Astrocyte of the spinal cord (primary cell): ENCODE data around the gene SLC35C1.
"Not testable (repeated sequence)": the region's sequence is repeated elsewhere in the genome, so short reads cannot be mapped to it uniquely, and the experiment has no call there.

Experiments used
- DNase-seq: peaks from one replicate; pipeline ENCODE4 v3.0.0; 2011; ENCODE audit warnings: low read depth, low spot score
- H3K4me3 ChIP-seq: 2 replicates; pipeline ENCODE4 v1.5.1; 2011; ENCODE audit warnings: low read depth, mild to moderate bottlenecking, low read length, moderate library complexity
- CTCF ChIP-seq: IDR thresholded peaks from 2 replicates; pipeline ENCODE4 v1.5.1; 2012; ENCODE audit warnings: low read depth, mild to moderate bottlenecking, low read length, inconsistent platforms
- in situ Hi-C: cut with HindIII; loops from 2 replicates; pipeline ENCODE4 v1.10.0; 2017; ENCODE audit warnings: low sequenced_read_pairs

Gene SLC35C1

DNA sequence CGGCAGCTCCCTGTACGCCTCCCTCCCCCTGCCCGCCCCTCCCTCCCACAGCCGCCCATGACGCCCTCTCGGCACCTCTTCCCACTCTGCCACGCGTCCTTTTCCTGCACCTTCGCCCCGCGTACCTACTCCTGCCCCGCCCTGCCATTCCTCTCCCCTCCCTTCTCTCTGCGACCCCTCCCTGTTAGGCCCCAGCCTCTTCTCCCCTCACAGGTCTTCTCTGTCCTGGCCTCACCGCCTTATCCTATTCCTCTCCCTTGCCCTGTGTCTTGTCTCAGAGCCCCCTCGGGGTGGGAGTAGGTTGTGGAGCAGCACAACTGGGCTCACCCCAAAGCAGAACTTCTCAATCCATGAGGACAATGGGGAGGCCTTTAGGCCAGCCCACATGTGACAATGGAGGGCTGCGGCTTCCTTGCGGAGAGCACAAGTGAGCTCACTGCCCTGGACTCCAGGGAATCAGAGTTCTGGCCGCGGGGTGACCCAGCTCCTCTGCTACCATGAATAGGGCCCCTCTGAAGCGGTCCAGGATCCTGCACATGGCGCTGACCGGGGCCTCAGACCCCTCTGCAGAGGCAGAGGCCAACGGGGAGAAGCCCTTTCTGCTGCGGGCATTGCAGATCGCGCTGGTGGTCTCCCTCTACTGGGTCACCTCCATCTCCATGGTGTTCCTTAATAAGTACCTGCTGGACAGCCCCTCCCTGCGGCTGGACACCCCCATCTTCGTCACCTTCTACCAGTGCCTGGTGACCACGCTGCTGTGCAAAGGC lies 539 bp downstream of the SLC35C1 start:
- TF ChIP-seq CTCF: no peak
- DNase-seq: peak; percentile 71

DNA sequence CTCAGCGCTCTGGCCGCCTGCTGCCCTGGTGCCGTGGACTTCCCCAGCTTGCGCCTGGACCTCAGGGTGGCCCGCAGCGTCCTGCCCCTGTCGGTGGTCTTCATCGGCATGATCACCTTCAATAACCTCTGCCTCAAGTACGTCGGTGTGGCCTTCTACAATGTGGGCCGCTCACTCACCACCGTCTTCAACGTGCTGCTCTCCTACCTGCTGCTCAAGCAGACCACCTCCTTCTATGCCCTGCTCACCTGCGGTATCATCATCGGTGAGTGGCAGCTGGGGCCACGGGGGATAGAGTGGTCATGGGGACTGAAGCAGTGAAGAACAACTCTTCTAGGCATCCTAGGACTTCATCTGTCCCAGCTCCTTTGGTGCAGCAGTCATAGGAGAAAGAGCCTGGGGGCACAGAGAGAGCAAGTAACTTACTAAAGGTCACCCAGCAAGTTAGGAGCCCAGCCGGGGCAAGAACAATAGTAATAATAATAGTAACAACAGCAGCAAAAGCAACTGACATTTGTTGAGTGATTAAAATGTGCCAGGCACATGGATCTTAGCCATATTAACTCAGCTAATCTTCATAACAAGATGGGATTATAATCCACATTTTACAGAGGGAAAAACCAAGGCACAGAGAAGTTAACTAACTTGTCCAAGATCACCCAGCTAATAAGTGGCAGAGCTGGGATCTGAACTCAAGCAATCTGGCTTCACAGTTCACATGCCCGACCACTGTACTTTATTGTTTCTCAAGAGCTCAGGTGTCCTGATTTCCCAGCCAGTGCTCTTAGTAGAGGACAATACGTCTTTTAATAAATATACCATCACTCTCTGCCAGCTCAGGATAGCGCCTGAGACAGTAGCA lies 1.4 kb downstream of the SLC35C1 start:
- no peak for DNase-seq
- in situ Hi-C loops: no loop called here
- peak overlapping the region; percentile 52 for H3K4me3 ChIP-seq
- TF ChIP-seq CTCF: no peak

More for the DNA sequence above, 539 bp downstream of the SLC35C1 start:
- peak overlapping the region; percentile 52 for H3K4me3 ChIP-seq
- in situ Hi-C loops: no loop called here

- no peak for TF ChIP-seq CTCF
- H3K4me3 ChIP-seq: peak overlapping the region; percentile 52
- DNase-seq: no peak
- in situ Hi-C loops: no loop called here
Measured at GRCh38 chr11:45806937-45807791, 2.2 kb downstream of the SLC35C1 start.

GRCh38 chr11:45807792-45808238 lies 2.9 kb downstream of the SLC35C1 start:
- H3K4me3 ChIP-seq: peak overlapping the region; percentile 52
- DNase-seq: no peak
- in situ Hi-C loops: no loop called here
- no peak for TF ChIP-seq CTCF

- in situ Hi-C loops, H3K4me3 ChIP-seq, DNase-seq: not testable (repeated sequence)
Measured at GRCh38 chr11:45808427-45808826, 3.5 kb downstream of the SLC35C1 start.

DNA sequence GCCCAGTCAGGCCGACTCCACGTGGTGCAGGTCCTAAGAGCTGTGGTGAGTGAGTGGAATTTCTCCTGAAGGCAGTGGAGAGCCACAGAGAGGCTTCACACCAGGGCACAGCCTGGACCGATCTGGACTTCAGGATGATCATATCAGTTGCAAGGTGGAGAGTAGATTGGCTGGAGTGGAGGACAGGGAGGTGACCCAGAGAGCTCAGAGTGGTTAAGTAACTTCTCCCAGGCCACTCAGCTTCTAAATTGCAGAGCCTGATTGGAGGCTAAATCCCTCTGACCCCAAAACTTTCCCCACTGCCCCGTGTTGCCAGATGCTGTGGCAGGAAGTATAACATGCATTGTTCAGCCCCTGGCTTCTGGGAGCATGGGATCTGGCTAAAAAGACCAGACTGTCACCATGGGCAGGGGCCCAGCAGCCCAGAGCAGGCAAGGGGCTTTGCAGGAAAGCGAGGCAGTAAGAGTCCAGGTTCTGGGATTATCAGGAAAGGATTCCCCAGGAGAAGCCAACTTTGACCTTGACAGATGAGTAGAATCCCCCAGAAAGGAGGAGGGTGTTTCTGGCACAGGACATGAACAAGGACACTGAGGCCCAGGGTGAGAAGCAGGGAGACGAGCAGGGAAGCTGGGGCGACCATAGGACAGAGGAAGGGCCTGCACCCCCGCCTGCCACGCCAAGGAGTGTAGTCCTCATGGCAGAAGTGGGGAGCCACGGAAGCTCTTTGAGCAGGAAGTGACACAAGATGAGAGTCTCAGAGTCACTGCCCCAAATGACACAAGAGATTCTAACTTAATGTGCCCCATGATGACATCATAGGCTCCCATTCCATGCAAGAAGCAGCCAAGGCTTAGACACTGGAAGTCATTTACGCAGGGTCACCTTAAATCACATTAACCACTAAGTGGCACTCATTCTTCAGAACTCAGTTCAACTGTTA lies 4.8 kb downstream of the SLC35C1 start:
- DNase-seq: no peak
- no peak overlapping the region for H3K4me3 ChIP-seq
- no peak for TF ChIP-seq CTCF
- in situ Hi-C loops: no loop called here
